ENCODE results near the gene SRP54.

- TF ChIP-seq POLR2A (IDR thresholded peaks at IDR 0.05): no peak
- TF ChIP-seq CTCF (IDR thresholded peaks at IDR 0.05): no peak
Measured at GRCh38 chr14:34983786-34984185, 994 bp downstream of the SRP54 start.
